H9 (cell line): Measurements from ENCODE around the gene C6orf120. TPM values are rescaled to one million over a fixed set of nuclear protein-coding genes. Genes with fewer than 3 reads are reported as not detected.

ENCODE experiments used
- DNase-seq: peaks from one replicate; pipeline ENCODE4 v3.0.0-alpha.2; 2017
- H2AFZ ChIP-seq: one replicate; pipeline ENCODE4 v1.6.1; 2013; ENCODE audit warnings: mild to moderate bottlenecking, low read length, control low read depth, moderate library complexity
- H2AK5ac ChIP-seq: 2 replicates; pipeline ENCODE4 v1.6.1; 2013; ENCODE audit warnings: low read length, control low read depth, mixed read lengths; ENCODE audit not compliant: insufficient read length
- H2BK120ac ChIP-seq: one replicate; pipeline ENCODE4 v1.6.1; 2013; ENCODE audit warnings: low read depth, mild to moderate bottlenecking, low read length, control low read depth, inconsistent platforms; ENCODE audit not compliant: poor library complexity, severe bottlenecking
- H2BK12ac ChIP-seq: 2 replicates; pipeline ENCODE4 v1.6.1; 2013; ENCODE audit warnings: low read length, control low read depth, mixed read lengths, low read depth; ENCODE audit not compliant: insufficient read length
- H2BK15ac ChIP-seq: 2 replicates; pipeline ENCODE4 v1.6.1; 2013; ENCODE audit warnings: low read depth, low read length, control low read depth
- H2BK20ac ChIP-seq: one replicate; pipeline ENCODE4 v1.6.1; 2013; ENCODE audit warnings: low read depth, mild to moderate bottlenecking, low read length, control low read depth, inconsistent platforms; ENCODE audit not compliant: poor library complexity, severe bottlenecking
- H2BK5ac ChIP-seq: 2 replicates; pipeline ENCODE4 v1.6.1; 2013; ENCODE audit warnings: low read length, control low read depth, mixed read lengths; ENCODE audit not compliant: insufficient read length
- H3K14ac ChIP-seq: 2 replicates; pipeline ENCODE4 v1.6.1; 2013; ENCODE audit warnings: low read length, control low read depth; ENCODE audit not compliant: insufficient read depth
- H3K18ac ChIP-seq: 2 replicates; pipeline ENCODE4 v1.6.1; 2013; ENCODE audit warnings: low read depth, mild to moderate bottlenecking, mixed read lengths, low read length, control low read depth; ENCODE audit not compliant: insufficient read length
- H3K23ac ChIP-seq: 2 replicates; pipeline ENCODE4 v1.6.1; 2013; ENCODE audit warnings: low read length, control low read depth, mixed read lengths, low read depth; ENCODE audit not compliant: insufficient read length
- H3K23me2 ChIP-seq: 2 replicates; pipeline ENCODE4 v1.6.1; 2013; ENCODE audit warnings: low read depth, mild to moderate bottlenecking, mixed read lengths, low read length, control low read depth; ENCODE audit not compliant: insufficient read length, poor library complexity, severe bottlenecking
- H3K27ac ChIP-seq: 2 replicates; pipeline ENCODE4 v1.5.1; 2013; ENCODE audit warnings: low read length, control low read depth, mixed read lengths, low read depth; ENCODE audit not compliant: insufficient read length
- H3K27me3 ChIP-seq: 2 replicates; pipeline ENCODE4 v1.6.1; 2013; ENCODE audit warnings: low read length, control low read depth, inconsistent platforms; ENCODE audit not compliant: insufficient read depth
- H3K4ac ChIP-seq: 2 replicates; pipeline ENCODE4 v1.6.1; 2013; ENCODE audit warnings: low read depth, mild to moderate bottlenecking, control low read depth, inconsistent platforms, low read length, moderate library complexity
- H3K4me1 ChIP-seq: 2 replicates; pipeline ENCODE4 v1.6.1; 2013; ENCODE audit warnings: low read length, control low read depth, inconsistent platforms; ENCODE audit not compliant: insufficient read depth
- H3K4me2 ChIP-seq: 2 replicates; pipeline ENCODE4 v1.6.1; 2013; ENCODE audit warnings: low read length, control low read depth, mixed read lengths; ENCODE audit not compliant: insufficient read length, insufficient read depth
- H3K56ac ChIP-seq: 2 replicates; pipeline ENCODE4 v1.6.1; 2013; ENCODE audit warnings: low read depth, mild to moderate bottlenecking, mixed read lengths, low read length, control low read depth; ENCODE audit not compliant: insufficient read length
- H3K79me1 ChIP-seq: 2 replicates; pipeline ENCODE4 v1.6.1; 2013; ENCODE audit warnings: low read depth, mild to moderate bottlenecking, moderate library complexity, low read length, control low read depth, inconsistent platforms; ENCODE audit not compliant: insufficient read depth, poor library complexity, severe bottlenecking
- H3K79me2 ChIP-seq: 2 replicates; pipeline ENCODE4 v1.6.1; 2013; ENCODE audit warnings: low read length, control low read depth, inconsistent platforms; ENCODE audit not compliant: insufficient read depth
- H3K9ac ChIP-seq: 2 replicates; pipeline ENCODE4 v1.6.1; 2013; ENCODE audit warnings: low read length, control low read depth, mixed read lengths; ENCODE audit not compliant: insufficient read length; ENCODE audit errors: extremely low read depth
- H3K9me3 ChIP-seq: one replicate; pipeline ENCODE4 v1.6.1; 2013; ENCODE audit warnings: low read depth, low read length, inconsistent platforms; ENCODE audit not compliant: control insufficient read depth
- H3T11ph ChIP-seq: one replicate; pipeline ENCODE4 v1.6.1; 2013; ENCODE audit warnings: mild to moderate bottlenecking, low read length, control low read depth, inconsistent platforms
- H4K20me1 ChIP-seq: one replicate; pipeline ENCODE4 v1.6.1; 2013; ENCODE audit not compliant: control insufficient read depth, insufficient read length, insufficient read depth
- H4K5ac ChIP-seq: 2 replicates; pipeline ENCODE4 v1.6.1; 2013; ENCODE audit warnings: low read depth, mild to moderate bottlenecking, mixed read lengths, low read length, control low read depth; ENCODE audit not compliant: insufficient read length
- H4K8ac ChIP-seq: replicated peaks from 2 replicates; pipeline ENCODE4 v1.6.1; 2013; ENCODE audit warnings: low read length, control low read depth, mixed read lengths, low read depth; ENCODE audit not compliant: insufficient read length
- H4K91ac ChIP-seq: 2 replicates; pipeline ENCODE4 v1.6.1; 2013; ENCODE audit warnings: low read depth, mild to moderate bottlenecking, moderate library complexity, mixed read lengths, low read length, control low read depth; ENCODE audit not compliant: insufficient read length
- H3K27ac Mint-ChIP-seq, 3 experiments: 2 replicates in 2 of 3; 3 replicates in 1 of 3; pipeline ENCODE4 v1.8.0; 2020 to 2021; ENCODE audit warnings: mixed read lengths in 3 of 3, mild to moderate bottlenecking in 1 of 3, moderate library complexity in 1 of 3
- H3K27me3 Mint-ChIP-seq: 2 replicates; pipeline ENCODE4 v1.8.0; 2021; ENCODE audit warnings: low read depth, mild to moderate bottlenecking, moderate library complexity, mixed read lengths
- H3K36me3 Mint-ChIP-seq, 3 experiments: 2 replicates in 2 of 3; 3 replicates in 1 of 3; pipeline ENCODE4 v1.8.0; 2020 to 2021; ENCODE audit warnings: low read depth in 3 of 3, mixed read lengths in 3 of 3; ENCODE audit not compliant: insufficient read depth in 1 of 3
- H3K4me1 Mint-ChIP-seq, 2 experiments: 2 replicates each; pipeline ENCODE4 v1.8.0; 2020; ENCODE audit warnings: mixed read lengths in 2 of 2
- H3K4me3 Mint-ChIP-seq, 2 experiments: 2 replicates in 1 of 2; 3 replicates in 1 of 2; pipeline ENCODE4 v1.8.0; 2020 to 2021; ENCODE audit warnings: mild to moderate bottlenecking in 2 of 2, mixed read lengths in 2 of 2, moderate library complexity in 1 of 2
- H3K9me3 Mint-ChIP-seq, 2 experiments: 2 replicates in 1 of 2; 3 replicates in 1 of 2; pipeline ENCODE4 v1.8.0; 2020; ENCODE audit warnings: mild to moderate bottlenecking in 2 of 2, mixed read lengths in 2 of 2, moderate library complexity in 1 of 2
- CTCF ChIP-seq: fragments of 200-600 bp; sonication (generic); conservative IDR thresholded peaks from 3 replicates; pipeline ENCODE4 v1.8.0; 2021; ENCODE audit warnings: antibody characterized with exemption, mild to moderate bottlenecking
- WGBS: extraction: QIAGEN DNeasy Blood & Tissue Kit; methylation state at CpG from one replicate; pipeline ENCODE4 v1.1.7; 2013; ENCODE audit warnings: missing lambda C conversion rate, low lambda C conversion rate, mixed read lengths; ENCODE audit not compliant: insufficient read length; ENCODE audit errors: extremely low coverage; 5-methylcytosine and 5-hydroxymethylcytosine counted together
- total RNA-seq: library from RNA; stranded (reverse); gene quantifications from 2 replicates; pipeline ENCODE4 v1.2.1, GENCODE V29; 2021

Gene C6orf120
- total RNA-seq, 1 experiment from 2014 or later: 23.2 TPM

GRCh38 chr6:169700296-169700695 lies 1.6 kb upstream of the C6orf120 start:
- H3K14ac ChIP-seq: no peak overlapping the region; the same call in 1 of the 2 replicates
- peaks cover 30 to 44% (median 37%) of the 10 kb centered on the region in 3 experiments for H3K36me3 Mint-ChIP-seq
- H2BK15ac ChIP-seq: no peak overlapping the region
- H3K9me3 Mint-ChIP-seq: peaks cover 0 to 11% of the 10 kb centered on the region in 2 experiments; a peak in 3 of 5 replicates
- no peak for TF ChIP-seq CTCF
- H2BK20ac ChIP-seq: no peak overlapping the region
- peak overlapping the region; percentile 69 for H3K4me2 ChIP-seq
- H3K4ac ChIP-seq: no peak overlapping the region
- DNase-seq: no peak
- no peak overlapping the region for H2BK120ac ChIP-seq
- H2BK12ac ChIP-seq: no peak overlapping the region
- no peak overlapping the region for H4K8ac ChIP-seq
- peak overlapping the region in 1 of 3 experiments; percentile 92; a peak in 2 of 7 replicates for H3K27ac Mint-ChIP-seq
- H3K18ac ChIP-seq: no peak overlapping the region
- H2AFZ ChIP-seq: no peak overlapping the region
- no peak overlapping the region for H3K27ac ChIP-seq
- H4K91ac ChIP-seq: no peak overlapping the region
- H3K9me3 ChIP-seq: no peaks in the 10 kb centered on the region
- peaks cover 7% of the 10 kb centered on the region for H3K4me1 ChIP-seq
- H3K4me1 Mint-ChIP-seq: peaks cover 21 to 25% of the 10 kb centered on the region in 2 experiments
- no peak overlapping the region for H3K56ac ChIP-seq
- no peaks in the 10 kb centered on the region for H4K20me1 ChIP-seq
- H4K5ac ChIP-seq: no peak overlapping the region
- no CpG with 5 or more reads among the region's 5 CpGs for WGBS
- no peaks in the 10 kb centered on the region for H3K27me3 Mint-ChIP-seq
- no peak overlapping the region for H3K23ac ChIP-seq
- peak overlapping the region; percentile 89 to 94 for H3K4me3 Mint-ChIP-seq
- no peak overlapping the region for H3T11ph ChIP-seq
- no peak overlapping the region for H2BK5ac ChIP-seq
- H3K79me2 ChIP-seq: peaks cover 13% of the 10 kb centered on the region; the same call in 1 of the 2 replicates
- H2AK5ac ChIP-seq: no peak overlapping the region
- H3K79me1 ChIP-seq: peaks cover 9% of the 10 kb centered on the region
- no peaks in the 10 kb centered on the region for H3K27me3 ChIP-seq
- peaks cover 13% of the 10 kb centered on the region for H3K23me2 ChIP-seq
- peak overlapping the region; percentile 10 for H3K9ac ChIP-seq
